GM18907 (cell line): ENCODE results near the gene TP53TG3F.
"Not testable (repeated sequence)": the region's sequence is repeated elsewhere in the genome, so short reads cannot be mapped to it uniquely, and the experiment has no call there.

Experiments used
- ATAC-seq: cut with Tn5 transposase; IDR thresholded peaks from one replicate; pipeline ENCODE4 v1.9.1; 2021; ENCODE audit warnings: mild to moderate bottlenecking, moderate library complexity; ENCODE audit not compliant: unreplicated experiment

The TP53TG3F gene

GRCh38 chr16:33459312-33459711 is at the start of gene TP53TG3F:
Gene TP53TG3F (plus strand): TSS chr16:33459612. CDS start chr16:33459680, 68 bp downstream.
- not testable (repeated sequence) for ATAC-seq

DNA sequence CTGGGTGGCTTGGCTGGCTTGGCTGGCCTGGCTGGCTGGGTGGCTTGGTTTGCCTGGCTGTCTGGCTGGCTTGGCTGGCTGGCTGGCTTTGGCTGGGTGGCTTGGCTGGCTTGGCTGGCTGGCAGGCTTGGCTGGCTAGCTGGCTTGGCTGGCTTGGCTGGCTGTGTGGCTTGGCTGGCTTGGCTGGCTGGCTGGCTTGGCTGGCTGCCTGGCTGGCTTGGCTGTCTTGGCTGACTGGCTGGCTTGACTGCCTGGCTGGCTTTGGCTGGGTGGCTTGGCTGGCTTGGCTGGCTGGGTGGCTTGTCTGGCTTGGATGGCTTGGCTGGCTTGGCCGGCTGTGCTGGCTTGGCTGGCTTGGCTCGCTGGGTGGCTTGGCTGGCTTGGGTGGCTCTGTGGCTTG is 32.2 kb downstream of the TP53TG3F start:
- not testable (repeated sequence) for ATAC-seq

- not testable (repeated sequence) for ATAC-seq
Measured at GRCh38 chr16:33507231-33507630, 47.8 kb downstream of the TP53TG3F start.

DNA sequence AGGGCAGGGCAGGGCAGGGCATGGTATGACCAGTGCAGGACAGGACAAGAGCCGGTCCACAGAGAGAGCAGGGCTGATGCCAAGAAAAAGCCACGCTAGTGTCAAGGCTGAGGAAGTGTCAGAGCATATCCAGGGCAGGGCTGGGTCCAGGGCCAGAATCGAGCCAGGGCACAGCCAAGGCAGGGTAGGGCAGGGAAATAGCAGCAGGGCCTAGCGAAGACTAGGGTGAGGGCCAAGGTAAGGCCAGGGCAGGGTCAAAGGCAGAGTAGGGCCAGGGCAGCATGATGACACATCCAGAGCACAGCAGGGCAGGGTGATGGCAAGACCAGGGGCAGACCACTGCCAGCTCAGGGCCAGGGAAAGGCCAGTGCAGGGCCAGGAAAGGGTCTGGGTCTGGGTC is 49.7 kb downstream of the TP53TG3F start:
- not testable (repeated sequence) for ATAC-seq

DNA sequence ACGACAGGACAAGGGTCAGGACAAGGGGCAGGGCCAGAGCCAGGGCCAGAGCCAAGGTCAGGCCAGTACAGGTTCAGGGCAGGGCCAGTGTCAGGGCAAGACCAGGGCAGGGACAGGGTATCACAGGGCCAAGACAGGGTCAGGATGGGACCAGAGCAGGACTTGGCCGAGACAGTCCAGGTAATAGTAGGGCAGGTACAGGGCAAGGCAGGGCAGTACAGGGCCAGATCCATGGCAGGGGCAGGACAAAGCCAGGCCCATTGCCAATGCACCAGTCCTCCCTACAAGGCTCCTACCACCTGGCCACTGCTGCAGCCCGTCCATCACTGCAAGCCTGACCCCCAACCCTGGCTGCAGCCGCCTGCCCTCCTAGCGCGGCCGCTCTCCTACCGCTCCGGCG is 50.5 kb downstream of the TP53TG3F start:
- ATAC-seq = not testable (repeated sequence)
